ENCODE measurements around the gene KRT80.

KRT80 gene

GRCh38 chr12:52217223-52217622, 25.4 kb upstream of the KRT80 start:
- H3K27ac ChIP-seq (ENCODE audit: low read depth, low read length, severe bottlenecking), result no peak overlapping the region

GRCh38 chr12:52216807-52217206, 25.0 kb upstream of the KRT80 start:
- H3K9me3 ChIP-seq (ENCODE audit: control insufficient read depth, low read length), result no peaks in the 10 kb centered on the region
- no peaks in the 10 kb centered on the region for H3K36me3 ChIP-seq (ENCODE audit: control insufficient read depth, insufficient read depth, low read length)
- no CpG with 5 or more reads among the region's 1 CpG for whole genome bisulfite sequencing, 2 experiments (ENCODE audit: insufficient coverage in 2 of 2)
- H3K27ac ChIP-seq (ENCODE audit: low read depth, low read length, severe bottlenecking), result no peak overlapping the region
- peaks cover 9% of the 10 kb centered on the region for H3K4me1 ChIP-seq (ENCODE audit: control insufficient read depth, insufficient read depth, low read length, poor library complexity, severe bottlenecking)
- no peak overlapping the region for H3K4me3 ChIP-seq (ENCODE audit: extremely low read depth, insufficient read depth, low read length, poor library complexity, severe bottlenecking)

More at GRCh38 chr12:52217223-52217622, 25.4 kb upstream of the KRT80 start:
- H3K36me3 ChIP-seq (ENCODE audit: control insufficient read depth, insufficient read depth, low read length), result no peaks in the 10 kb centered on the region
- no peak overlapping the region for H3K4me3 ChIP-seq (ENCODE audit: extremely low read depth, insufficient read depth, low read length, poor library complexity, severe bottlenecking)
- H3K9me3 ChIP-seq (ENCODE audit: control insufficient read depth, low read length), result no peaks in the 10 kb centered on the region
- 61 to 79% methylated on average over 3 to 4 of the region's 5 CpGs for WGBS, 2 experiments (ENCODE audit: insufficient coverage in 2 of 2)
- peaks cover 9% of the 10 kb centered on the region for H3K4me1 ChIP-seq (ENCODE audit: control insufficient read depth, insufficient read depth, low read length, poor library complexity, severe bottlenecking)

GRCh38 chr12:52216100-52216499, 24.3 kb upstream of the KRT80 start:
- no peaks in the 10 kb centered on the region for H3K36me3 ChIP-seq (ENCODE audit: control insufficient read depth, insufficient read depth, low read length)
- H3K4me3 ChIP-seq (ENCODE audit: extremely low read depth, insufficient read depth, low read length, poor library complexity, severe bottlenecking), result no peak overlapping the region
- H3K27ac ChIP-seq (ENCODE audit: low read depth, low read length, severe bottlenecking), result peak overlapping the region; percentile 25
- 82 to 84% methylated on average over 3 to 4 of the region's 4 CpGs for WGBS, 2 experiments (ENCODE audit: insufficient coverage in 2 of 2)
- H3K9me3 ChIP-seq (ENCODE audit: control insufficient read depth, low read length), result no peaks in the 10 kb centered on the region
- H3K4me1 ChIP-seq (ENCODE audit: control insufficient read depth, insufficient read depth, low read length, poor library complexity, severe bottlenecking), result peaks cover 9% of the 10 kb centered on the region

- peaks cover 9% of the 10 kb centered on the region for H3K4me1 ChIP-seq (ENCODE audit: control insufficient read depth, insufficient read depth, low read length, poor library complexity, severe bottlenecking)
- H3K27ac ChIP-seq (ENCODE audit: low read depth, low read length, severe bottlenecking), result peak overlapping the region; percentile 25
- H3K4me3 ChIP-seq (ENCODE audit: extremely low read depth, insufficient read depth, low read length, poor library complexity, severe bottlenecking), result no peak overlapping the region
- H3K9me3 ChIP-seq (ENCODE audit: control insufficient read depth, low read length), result no peaks in the 10 kb centered on the region
- WGBS, 2 experiments (ENCODE audit: insufficient coverage in 2 of 2), result 75 to 79% methylated on average over 6 to 7 of the region's 7 CpGs
- H3K36me3 ChIP-seq (ENCODE audit: control insufficient read depth, insufficient read depth, low read length), result no peaks in the 10 kb centered on the region
Observed at GRCh38 chr12:52215587-52216031, 23.8 kb upstream of the KRT80 start.

GRCh38 chr12:52214421-52214802, 22.6 kb upstream of the KRT80 start:
- Histone ChIP-seq H3K9me3 (ENCODE audit: control insufficient read depth, low read length) (no peaks in the 10 kb centered on the region), H3K4me1 (ENCODE audit: control insufficient read depth, insufficient read depth, low read length, poor library complexity, severe bottlenecking) (peaks cover 9% of the 10 kb centered on the region), H3K36me3 (ENCODE audit: control insufficient read depth, insufficient read depth, low read length) (no peaks in the 10 kb centered on the region), H3K27ac (ENCODE audit: low read depth, low read length, severe bottlenecking) (no peak overlapping the region), H3K4me3 (ENCODE audit: extremely low read depth, insufficient read depth, low read length, poor library complexity, severe bottlenecking) (no peak overlapping the region)
- WGBS, 2 experiments (ENCODE audit: insufficient coverage in 2 of 2), result 81% methylated on average over 3 of the region's 3 CpGs; no CpG with 5 or more reads in 1 of the 2 experiments

GRCh38 chr12:52213564-52214420, 22.0 kb upstream of the KRT80 start:
- Histone ChIP-seq H3K27ac (ENCODE audit: low read depth, low read length, severe bottlenecking) (no peak overlapping the region), H3K4me3 (ENCODE audit: extremely low read depth, insufficient read depth, low read length, poor library complexity, severe bottlenecking) (no peak overlapping the region), H3K9me3 (ENCODE audit: control insufficient read depth, low read length) (no peaks in the 10 kb centered on the region), H3K36me3 (ENCODE audit: control insufficient read depth, insufficient read depth, low read length) (no peaks in the 10 kb centered on the region), H3K4me1 (ENCODE audit: control insufficient read depth, insufficient read depth, low read length, poor library complexity, severe bottlenecking) (peaks cover 15% of the 10 kb centered on the region)
- WGBS, 2 experiments (ENCODE audit: insufficient coverage in 2 of 2), result 46 to 49% methylated on average over 12 to 13 of the region's 13 CpGs

GRCh38 chr12:52212701-52213563, 21.1 kb upstream of the KRT80 start:
- peaks cover 15% of the 10 kb centered on the region for H3K4me1 ChIP-seq (ENCODE audit: control insufficient read depth, insufficient read depth, low read length, poor library complexity, severe bottlenecking)
- H3K9me3 ChIP-seq (ENCODE audit: control insufficient read depth, low read length), result no peaks in the 10 kb centered on the region
- no peak overlapping the region for H3K4me3 ChIP-seq (ENCODE audit: extremely low read depth, insufficient read depth, low read length, poor library complexity, severe bottlenecking)
- WGBS, 2 experiments (ENCODE audit: insufficient coverage in 2 of 2), result 81 to 94% methylated on average over 9 to 13 of the region's 13 CpGs
- H3K36me3 ChIP-seq (ENCODE audit: control insufficient read depth, insufficient read depth, low read length), result no peaks in the 10 kb centered on the region
- H3K27ac ChIP-seq (ENCODE audit: low read depth, low read length, severe bottlenecking), result no peak overlapping the region

- H3K4me1 ChIP-seq (ENCODE audit: control insufficient read depth, insufficient read depth, low read length, poor library complexity, severe bottlenecking), result peaks cover 15% of the 10 kb centered on the region
- H3K4me3 ChIP-seq (ENCODE audit: extremely low read depth, insufficient read depth, low read length, poor library complexity, severe bottlenecking), result no peak overlapping the region
- no peaks in the 10 kb centered on the region for H3K9me3 ChIP-seq (ENCODE audit: control insufficient read depth, low read length)
- H3K36me3 ChIP-seq (ENCODE audit: control insufficient read depth, insufficient read depth, low read length), result no peaks in the 10 kb centered on the region
- H3K27ac ChIP-seq (ENCODE audit: low read depth, low read length, severe bottlenecking), result no peak overlapping the region
- 80 to 90% methylated on average over 10 to 11 of the region's 13 CpGs for WGBS, 2 experiments (ENCODE audit: insufficient coverage in 2 of 2)
Observed at GRCh38 chr12:52211716-52212585, 20.1 kb upstream of the KRT80 start.

- Histone ChIP-seq H3K4me3 (ENCODE audit: extremely low read depth, insufficient read depth, low read length, poor library complexity, severe bottlenecking) (no peak overlapping the region), H3K27ac (ENCODE audit: low read depth, low read length, severe bottlenecking) (no peak overlapping the region), H3K4me1 (ENCODE audit: control insufficient read depth, insufficient read depth, low read length, poor library complexity, severe bottlenecking) (peaks cover 15% of the 10 kb centered on the region), H3K9me3 (ENCODE audit: control insufficient read depth, low read length) (no peaks in the 10 kb centered on the region), H3K36me3 (ENCODE audit: control insufficient read depth, insufficient read depth, low read length) (no peaks in the 10 kb centered on the region)
- WGBS, 2 experiments (ENCODE audit: insufficient coverage in 2 of 2), result 80 to 84% methylated on average over 6 to 7 of the region's 10 CpGs
Observed at GRCh38 chr12:52210925-52211650, 19.3 kb upstream of the KRT80 start.

Data from mesodermal cell (in vitro differentiated cells).